HEK293T (cell line): ENCODE measurements around the gene SPIB.
"Not testable (repeated sequence)": the region's sequence is repeated elsewhere in the genome, so short reads cannot be mapped to it uniquely, and the experiment has no call there.

Experiments
- CTCF ChIA-PET: fragments of 350-600 bp; formaldehyde crosslinking; extraction: SDS; loops from one replicate; lab custom pipeline; 2021; ENCODE audit warnings: antibody characterized with exemption, inconsistent platforms; lab: Yijun Ruan, JAX
- POLR2A ChIA-PET: fragments of 350-600 bp; formaldehyde crosslinking; extraction: SDS; loops from one replicate; lab custom pipeline; 2020; ENCODE audit warnings: antibody characterized with exemption, inconsistent platforms; lab: Yijun Ruan, JAX
- DNase-seq: peaks from one replicate; pipeline ENCODE4 v3.0.0; 2012; ENCODE audit warnings: mixed read lengths; ENCODE audit errors: extremely low spot score
- ARNT ChIP-seq: fragments of 450-650 bp; IDR thresholded peaks from 2 replicates; pipeline ENCODE4 v1.6.1; 2017; ENCODE audit warnings: mild to moderate bottlenecking
- BHLHE40 ChIP-seq: fragments of 450-650 bp; IDR thresholded peaks from 2 replicates; pipeline ENCODE4 v1.6.1; 2016; ENCODE audit warnings: mild to moderate bottlenecking, moderate library complexity, borderline replicate concordance
- CTBP1 ChIP-seq: fragments of 450-650 bp; IDR thresholded peaks from 2 replicates; pipeline ENCODE4 v1.6.1; 2016; ENCODE audit warnings: borderline replicate concordance
- ELF4 ChIP-seq: fragments of 450-650 bp; IDR thresholded peaks from 2 replicates; pipeline ENCODE4 v1.6.1; 2017; ENCODE audit warnings: antibody characterized with exemption
- FOXA1 ChIP-seq: fragments of 450-650 bp; IDR thresholded peaks from 2 replicates; pipeline ENCODE4 v1.6.1; 2016; ENCODE audit warnings: mild to moderate bottlenecking
- FOXK2 ChIP-seq: fragments of 450-650 bp; IDR thresholded peaks from 2 replicates; pipeline ENCODE4 v1.6.1; 2016; ENCODE audit warnings: mild to moderate bottlenecking
- FOXM1 ChIP-seq: fragments of 450-650 bp; IDR thresholded peaks from 2 replicates; pipeline ENCODE4 v1.6.1; 2017; ENCODE audit warnings: mild to moderate bottlenecking, borderline replicate concordance
- HDGF ChIP-seq: fragments of 450-650 bp; IDR thresholded peaks from 2 replicates; pipeline ENCODE4 v1.6.1; 2017; ENCODE audit warnings: antibody characterized with exemption, borderline replicate concordance
- L3MBTL2 ChIP-seq: fragments of 450-650 bp; conservative IDR thresholded peaks from 2 replicates; pipeline ENCODE4 v1.6.1; 2016; ENCODE audit warnings: mild to moderate bottlenecking
- LEF1 ChIP-seq: fragments of 450-650 bp; IDR thresholded peaks from 2 replicates; pipeline ENCODE4 v1.6.1; 2017; ENCODE audit warnings: mild to moderate bottlenecking, borderline replicate concordance
- NFRKB ChIP-seq: fragments of 450-650 bp; IDR thresholded peaks from 2 replicates; pipeline ENCODE4 v1.6.1; 2016; ENCODE audit warnings: mild to moderate bottlenecking, moderate library complexity
- PKNOX1 ChIP-seq: fragments of 450-650 bp; IDR thresholded peaks from 2 replicates; pipeline ENCODE4 v1.6.1; 2016
- SP1 ChIP-seq: fragments of 450-650 bp; IDR thresholded peaks from 2 replicates; pipeline ENCODE4 v1.6.1; 2017
- SUZ12 ChIP-seq: fragments of 450-650 bp; IDR thresholded peaks from 2 replicates; pipeline ENCODE4 v1.6.1; 2016; ENCODE audit warnings: mild to moderate bottlenecking
- TARDBP ChIP-seq: fragments of 450-650 bp; IDR thresholded peaks from 2 replicates; pipeline ENCODE4 v1.6.1; 2016
- ZNF384 ChIP-seq: fragments of 450-650 bp; IDR thresholded peaks from 2 replicates; pipeline ENCODE4 v1.6.1; 2016

Gene SPIB

DNA sequence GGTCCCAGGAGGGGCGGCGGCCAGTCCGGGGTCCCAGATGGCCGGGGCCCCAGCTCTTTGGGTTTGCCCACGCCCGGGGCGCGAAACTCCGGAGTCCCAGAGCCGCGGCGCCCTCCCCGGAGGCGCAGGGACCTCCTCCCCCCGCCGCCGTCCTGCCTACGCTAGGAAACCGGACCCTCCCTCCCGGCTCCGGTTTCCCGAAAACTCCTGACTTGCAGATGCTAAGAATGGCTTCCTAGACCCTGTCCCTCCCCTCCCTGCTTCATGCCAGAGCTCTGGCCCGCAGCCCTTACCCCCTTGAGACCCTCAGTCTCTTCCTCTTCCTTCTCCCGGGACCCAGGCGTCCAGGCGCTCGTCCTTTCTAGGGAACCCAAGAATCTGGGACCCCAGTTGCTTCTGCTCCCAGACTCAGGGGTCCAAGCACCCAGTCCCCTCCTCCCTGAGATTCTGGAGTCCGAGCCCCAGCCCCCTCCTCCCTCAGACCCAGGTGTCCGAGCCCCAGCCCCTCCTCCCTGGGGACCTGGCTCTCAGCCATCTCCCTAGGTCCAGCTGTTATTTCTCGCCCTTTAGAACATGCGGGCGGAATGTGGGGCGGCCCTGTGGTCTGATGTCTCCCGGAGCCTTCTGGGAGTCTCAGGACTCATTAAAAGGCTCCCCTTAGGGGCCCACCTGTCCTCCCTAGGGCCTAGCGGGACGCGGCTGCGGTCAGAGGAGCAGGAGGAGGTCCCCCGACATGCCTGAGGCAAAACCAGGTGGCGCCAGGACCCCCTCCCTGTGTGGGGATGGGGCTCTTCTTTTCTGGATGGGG lies 13.7 kb downstream of the SPIB start, which contains the start of gene MYBPC2:
TSS of gene MYBPC2 (plus strand) at position 672 of the 808 bp plus-strand sequence. CDS start at position 734, 62 bp downstream.
- peak; percentile 42 for DNase-seq
- POLR2A ChIA-PET, result interaction anchor here (1.1 kb wide), 1 partner anchor 56 kb away, joined by 4 read pairs; the partner anchor contains the start of gene NR1H2
- TF ChIP-seq FOXA1 (no peak), HDGF (no peak), ARNT (no peak), PKNOX1 (no peak)
- CTCF ChIA-PET, result no interaction called here

GRCh38 chr19:50433201-50434180 lies 14.8 kb downstream of the SPIB start:
- no peak for DNase-seq
- TF ChIP-seq ELF4, result no peak
- no peak for TF ChIP-seq L3MBTL2
- no peak for TF ChIP-seq SP1
- TF ChIP-seq LEF1, result no peak
- TF ChIP-seq PKNOX1, result no peak
- TF ChIP-seq SUZ12, result no peak
- no peak for TF ChIP-seq ARNT
- ChIA-PET CTCF (no interaction called here), POLR2A (no interaction called here)

- TF ChIP-seq SP1 (no peak), BHLHE40 (no peak), FOXM1 (no peak), HDGF (no peak), L3MBTL2 (no peak), SUZ12 (no peak), ARNT (no peak), LEF1 (no peak), ELF4 (no peak), FOXK2 (no peak), NFRKB (no peak), ZNF384 (no peak), TARDBP (no peak), FOXA1 (no peak), CTBP1 (no peak), PKNOX1 (no peak)
- DNase-seq, result no peak
- POLR2A ChIA-PET, result no interaction called here
- CTCF ChIA-PET, result no interaction called here
Measured at GRCh38 chr19:50434525-50434924, 15.8 kb downstream of the SPIB start.

GRCh38 chr19:50435221-50435620 lies 16.5 kb downstream of the SPIB start:
- no peak for TF ChIP-seq BHLHE40
- no peak for TF ChIP-seq LEF1
- TF ChIP-seq HDGF, result no peak
- no peak for TF ChIP-seq PKNOX1
- TF ChIP-seq TARDBP, result no peak
- TF ChIP-seq FOXA1, result no peak
- no peak for DNase-seq
- ChIA-PET POLR2A (no interaction called here), CTCF (no interaction called here)

DNA sequence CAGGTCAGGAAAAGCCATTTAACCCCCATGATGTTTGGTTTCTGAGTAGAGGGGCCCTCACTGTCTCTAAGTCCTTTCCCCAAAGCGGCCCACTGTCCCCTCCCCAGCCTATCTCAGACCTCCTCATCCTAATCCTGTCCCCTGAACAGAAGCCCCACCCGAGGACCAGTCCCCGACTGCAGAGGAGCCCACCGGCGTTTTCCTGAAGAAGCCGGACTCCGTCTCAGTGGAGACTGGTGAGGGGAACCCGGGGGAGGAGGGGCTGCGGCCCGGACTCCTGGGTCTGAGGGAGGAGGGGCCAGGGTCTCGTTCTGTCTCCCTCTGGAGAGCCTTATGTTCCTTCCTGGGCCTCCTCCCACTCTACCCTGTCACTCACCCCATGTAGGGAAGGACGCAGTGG lies 16.9 kb downstream of the SPIB start:
- DNase-seq, result no peak
- TF ChIP-seq ELF4 (no peak), FOXK2 (no peak)
- ChIA-PET POLR2A (interaction anchor here (1.0 kb wide), 1 partner anchor 60 kb away, joined by 4 read pairs; the partner anchor contains the start of gene NR1H2), CTCF (no interaction called here)

GRCh38 chr19:50437862-50438449 lies 19.2 kb downstream of the SPIB start:
- POLR2A ChIA-PET, result no interaction called here
- DNase-seq, result no peak
- CTCF ChIA-PET, result no interaction called here
- no peak for TF ChIP-seq ZNF384
- TF ChIP-seq FOXM1, result no peak
- TF ChIP-seq PKNOX1, result no peak
- no peak for TF ChIP-seq CTBP1
- no peak for TF ChIP-seq BHLHE40
- no peak for TF ChIP-seq SUZ12
- no peak for TF ChIP-seq SP1

DNA sequence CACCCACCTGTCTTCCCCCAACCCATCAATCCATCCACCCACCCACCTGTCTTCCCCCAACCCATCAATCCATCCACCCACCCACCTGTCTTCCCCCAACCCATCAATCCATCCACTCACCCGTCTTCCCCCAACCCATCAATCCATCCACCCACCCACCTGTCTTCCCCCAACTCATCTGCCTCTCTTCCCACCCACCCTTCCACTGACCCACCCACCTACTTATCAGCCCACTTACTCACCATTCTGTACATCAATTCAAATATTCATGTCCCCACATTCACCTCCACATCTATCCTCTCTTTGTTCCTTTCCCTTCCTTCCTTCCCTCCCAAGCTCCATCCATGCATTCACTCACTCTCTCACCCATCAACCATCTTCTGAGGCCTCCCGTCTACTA lies 20.4 kb downstream of the SPIB start:
- CTCF ChIA-PET, DNase-seq, POLR2A ChIA-PET: not testable (repeated sequence)
